ENCODE data around the gene PGLYRP2. TPM values are rescaled to one million over a fixed set of nuclear protein-coding genes. Genes with fewer than 3 reads are reported as not detected.

Gene PGLYRP2
- total RNA-seq, 1 experiment from 2014 or later = not detected

GRCh38 chr19:15498910-15499309 is 19.6 kb upstream of the PGLYRP2 start:
- BruUV-seq (replicated peaks) = no TSS peak
- intact Hi-C loops (cut with micrococcal nuclease) = no loop called here

GRCh38 chr19:15498156-15498858 is 19.0 kb upstream of the PGLYRP2 start:
- Histone ChIP-seq H2AFZ (ENCODE audit: low read depth, low read length, poor library complexity, severe bottlenecking) (peak overlapping the region; percentile 71), H3K9me2 (ENCODE audit: insufficient read depth) (no peaks in the 10 kb centered on the region), H3K36me3 (ENCODE audit: control insufficient read depth in 1 of 2, insufficient read depth in 2 of 2, low read length in 2 of 2) (no peaks in the 10 kb centered on the region), H3K4me3 (replicated peaks in 1 of 2; ENCODE audit: low read depth in 1 of 2, low read length in 2 of 2) (peak overlapping the region in 1 of 2 experiments; percentile 29; a peak in 1 of 4 replicates), H3K27me3 (ENCODE audit: insufficient read depth, low read length) (no peaks in the 10 kb centered on the region), H3K4me1 (ENCODE audit: control insufficient read depth in 1 of 2, insufficient read depth in 2 of 2, low read length in 2 of 2) (peaks cover 4 to 11% of the 10 kb centered on the region in 2 experiments; a peak in 3 of 4 replicates), H3K79me2 (ENCODE audit: insufficient read depth, low read length) (no peaks in the 10 kb centered on the region), H3K4me2 (ENCODE audit: low read length) (peak overlapping the region; percentile 51), H3K9ac (ENCODE audit: low read length) (no peak overlapping the region), H3K9me3 (ENCODE audit: control insufficient read depth in 1 of 2, insufficient read depth in 1 of 2, low read depth in 1 of 2, low read length in 2 of 2) (no peaks in the 10 kb centered on the region), H3K27ac (ENCODE audit: low read depth, low read length) (no peak overlapping the region), H4K20me1 (ENCODE audit: insufficient read depth) (no peaks in the 10 kb centered on the region)
- BruUV-seq (replicated peaks) = TSS peak; percentile 58
- RAD21 ChIA-PET (ENCODE audit: low non-redundant PET in 1 of 2, low total read pairs in 2 of 2, uncharacterized antibody in 2 of 2, unreplicated experiment in 2 of 2) = no interaction called here
- CTCF ChIA-PET = no interaction called here
- no peak for TF ChIP-seq POLR2AphosphoS5 (IDR thresholded peaks at IDR 0.05; ENCODE audit: low read depth, low read length)
- POLR2A ChIA-PET = no interaction called here
- intact Hi-C loops (cut with micrococcal nuclease) = no loop called here
- no peak for DNase-seq (ENCODE audit: low read depth, low spot score)
- ATAC-seq = no peak

More at GRCh38 chr19:15498910-15499309, 19.6 kb upstream of the PGLYRP2 start:
- Histone ChIP-seq H3K9me2 (ENCODE audit: insufficient read depth) (no peaks in the 10 kb centered on the region), H4K20me1 (ENCODE audit: insufficient read depth) (no peaks in the 10 kb centered on the region), H3K27me3 (ENCODE audit: insufficient read depth, low read length) (no peaks in the 10 kb centered on the region), H3K4me1 (ENCODE audit: control insufficient read depth in 1 of 2, insufficient read depth in 2 of 2, low read length in 2 of 2) (peaks cover 4 to 11% of the 10 kb centered on the region in 2 experiments; a peak in 3 of 4 replicates), H3K79me2 (ENCODE audit: insufficient read depth, low read length) (no peaks in the 10 kb centered on the region), H3K9ac (ENCODE audit: low read length) (no peak overlapping the region), H3K4me2 (ENCODE audit: low read length) (peak overlapping the region; percentile 57), H3K4me3 (replicated peaks in 1 of 2; ENCODE audit: low read depth in 1 of 2, low read length in 2 of 2) (peak overlapping the region in 1 of 2 experiments; percentile 29; a peak in 2 of 4 replicates), H2AFZ (ENCODE audit: low read depth, low read length, poor library complexity, severe bottlenecking) (peak overlapping the region; percentile 74), H3K27ac (ENCODE audit: low read depth, low read length) (no peak overlapping the region), H3K36me3 (ENCODE audit: control insufficient read depth in 1 of 2, insufficient read depth in 2 of 2, low read length in 2 of 2) (no peaks in the 10 kb centered on the region), H3K9me3 (ENCODE audit: control insufficient read depth in 1 of 2, insufficient read depth in 1 of 2, low read depth in 1 of 2, low read length in 2 of 2) (no peaks in the 10 kb centered on the region)
- ChIA-PET RAD21 (ENCODE audit: low non-redundant PET in 1 of 2, low total read pairs in 2 of 2, uncharacterized antibody in 2 of 2, unreplicated experiment in 2 of 2) (no interaction called here), POLR2A (no interaction called here), CTCF (no interaction called here)
- DNase-seq (ENCODE audit: low read depth, low spot score) = peak; percentile 66
- ATAC-seq = peak; percentile 87
- TF ChIP-seq TCF7L2 (IDR thresholded peaks at IDR 0.05; ENCODE audit: borderline replicate concordance, extremely low read depth, insufficient read depth, insufficient read length) (no peak), SP1 (IDR thresholded peaks at IDR 0.05; ENCODE audit: low read depth) (peak; percentile 15)
